ENCODE data around the gene SLC24A3. TPM values are rescaled to one million over a fixed set of nuclear protein-coding genes. Genes with fewer than 3 reads are reported as not detected.

SLC24A3 gene
- total RNA-seq, 1 donor from 2014 or later = not detected

DNA sequence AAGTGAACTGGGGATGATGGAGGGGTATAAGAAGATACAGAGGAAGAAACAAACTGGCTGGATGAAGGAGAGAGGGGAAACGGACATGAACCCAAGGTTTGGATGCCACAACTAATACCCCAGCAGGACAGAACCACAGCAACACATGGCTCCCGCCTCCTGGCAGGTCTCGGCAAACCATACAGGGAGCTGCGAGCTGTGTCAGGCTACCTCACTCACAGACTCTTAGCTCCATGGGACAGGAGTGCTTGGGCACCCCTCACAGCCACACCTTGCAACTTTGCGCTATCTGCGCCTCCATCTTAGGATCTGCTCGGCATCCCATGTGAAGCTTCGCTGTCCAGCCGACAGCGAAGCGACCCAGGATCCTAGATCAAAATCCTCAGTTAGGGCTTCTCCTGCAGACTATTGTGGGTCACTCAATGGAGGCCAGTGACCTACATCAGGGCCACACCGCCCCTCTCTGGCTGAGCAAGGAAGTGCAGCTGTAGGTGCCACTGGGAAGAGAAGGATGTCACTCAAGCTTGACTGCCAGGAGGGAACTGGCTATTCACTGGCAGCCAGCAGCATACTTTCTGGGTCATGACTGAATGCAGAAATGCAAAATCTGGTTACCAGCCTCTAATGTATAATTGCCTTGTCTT, 371.2 kb downstream of the SLC24A3 start:
- DNase-seq (ENCODE audit: low read depth, low spot score) = no peak

DNA sequence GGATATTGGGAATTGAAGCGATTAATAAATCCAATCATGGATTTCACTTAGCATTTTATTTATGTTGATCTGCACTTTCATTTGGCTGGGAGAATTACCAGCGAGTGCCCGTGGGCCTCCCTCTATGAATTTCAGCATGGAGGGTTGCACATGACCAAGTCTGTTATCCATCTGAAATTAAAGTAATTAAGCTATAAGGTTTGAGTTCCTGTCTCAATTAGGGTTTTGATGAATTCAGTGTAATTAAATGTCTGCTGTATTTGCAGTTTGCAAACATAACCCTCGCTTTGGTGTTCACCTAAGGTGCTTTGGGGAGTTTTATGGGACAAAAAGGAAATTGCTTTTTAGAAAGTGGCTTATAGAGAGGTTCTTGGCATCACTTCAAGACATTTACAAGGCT, 375.8 kb downstream of the SLC24A3 start:
- no peak for DNase-seq (ENCODE audit: low read depth, low spot score)

DNA sequence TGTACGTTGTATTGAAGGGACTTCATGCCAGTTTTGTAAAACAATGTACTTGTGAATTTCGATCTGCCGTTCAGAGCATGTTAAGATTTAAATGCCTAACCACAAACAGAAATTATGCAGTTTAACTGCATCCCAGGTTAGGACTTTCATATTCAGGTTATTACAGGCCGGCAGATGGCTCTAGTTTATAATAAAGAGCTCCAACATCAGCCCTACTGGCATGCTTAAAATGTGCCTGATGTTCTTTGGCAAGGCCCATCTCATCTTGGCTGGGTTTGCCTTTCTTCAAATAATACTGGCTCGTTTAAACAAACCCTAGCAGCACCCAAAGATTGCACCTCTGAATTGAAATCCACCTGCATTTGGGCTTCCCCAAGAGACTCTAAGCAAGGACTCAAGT, 376.3 kb downstream of the SLC24A3 start:
- no peak for DNase-seq (ENCODE audit: low read depth, low spot score)

DNA sequence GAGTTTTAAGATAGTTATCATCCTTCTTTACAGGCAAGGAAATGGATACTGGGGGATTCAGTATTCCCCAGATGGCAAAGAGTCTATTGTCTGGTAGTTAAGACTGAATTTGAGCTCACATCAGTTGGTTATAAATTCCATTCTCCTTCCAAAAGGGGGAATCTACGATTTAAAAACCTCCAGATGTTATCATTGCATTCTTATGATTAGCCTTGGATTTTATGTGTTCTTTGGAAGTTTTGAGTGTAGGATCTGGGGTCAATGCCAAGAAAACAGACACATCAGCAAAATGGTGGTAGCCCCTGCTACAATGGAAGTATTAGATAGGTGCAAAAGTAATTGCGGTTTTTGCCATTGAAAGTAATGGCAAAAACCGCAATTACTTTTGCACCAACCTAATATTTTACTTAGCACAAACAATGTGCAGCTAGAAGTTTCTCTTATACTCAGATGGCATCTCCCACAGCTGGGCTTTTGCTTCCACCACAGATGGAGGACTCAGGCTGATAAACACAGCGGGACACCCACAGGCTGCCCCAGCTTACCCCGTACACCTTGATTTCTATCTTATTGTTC, 377.4 kb downstream of the SLC24A3 start:
- DNase-seq (ENCODE audit: low read depth, low spot score) = no peak

DNA sequence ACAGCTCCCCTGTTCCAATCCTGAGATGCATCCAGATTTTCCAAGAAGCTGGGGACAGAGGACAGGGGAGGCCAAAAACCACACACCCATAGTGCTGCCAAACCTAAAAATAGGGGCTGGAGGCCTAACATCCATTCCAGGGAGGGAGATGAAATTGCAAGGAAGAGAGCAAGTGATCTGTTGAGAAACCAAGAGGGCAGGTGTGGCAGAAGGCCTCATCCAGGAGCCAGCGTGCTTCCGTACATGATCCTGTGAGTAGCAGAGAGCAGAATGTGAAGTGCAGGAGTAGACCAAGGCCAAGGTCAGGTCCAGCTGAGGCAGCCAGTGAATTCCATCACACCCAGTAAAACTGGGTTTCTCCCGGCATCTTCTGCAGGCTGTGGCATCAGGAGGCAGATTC, 377.9 kb downstream of the SLC24A3 start:
- DNase-seq (ENCODE audit: low read depth, low spot score) = no peak

DNA sequence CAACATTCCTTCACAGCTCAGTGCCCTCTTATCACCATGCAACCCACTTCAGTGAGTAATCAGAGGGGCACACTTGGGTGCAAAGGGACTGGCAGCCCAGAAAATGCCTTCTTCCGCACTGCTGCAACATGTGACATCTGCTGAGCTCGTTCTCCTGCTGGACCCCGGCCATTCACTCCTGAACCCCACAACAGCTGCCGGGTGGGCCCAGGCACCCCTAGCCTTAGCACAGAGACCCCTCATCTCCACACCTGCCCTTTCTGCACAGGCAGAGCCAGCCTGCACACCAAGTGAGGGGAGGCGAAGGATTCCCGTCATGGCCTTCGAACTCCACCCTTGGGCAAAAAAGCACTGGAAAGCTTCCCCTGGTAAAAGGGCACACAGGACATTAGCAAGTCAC, 381.3 kb downstream of the SLC24A3 start:
- DNase-seq (ENCODE audit: low read depth, low spot score) = no peak

DNA sequence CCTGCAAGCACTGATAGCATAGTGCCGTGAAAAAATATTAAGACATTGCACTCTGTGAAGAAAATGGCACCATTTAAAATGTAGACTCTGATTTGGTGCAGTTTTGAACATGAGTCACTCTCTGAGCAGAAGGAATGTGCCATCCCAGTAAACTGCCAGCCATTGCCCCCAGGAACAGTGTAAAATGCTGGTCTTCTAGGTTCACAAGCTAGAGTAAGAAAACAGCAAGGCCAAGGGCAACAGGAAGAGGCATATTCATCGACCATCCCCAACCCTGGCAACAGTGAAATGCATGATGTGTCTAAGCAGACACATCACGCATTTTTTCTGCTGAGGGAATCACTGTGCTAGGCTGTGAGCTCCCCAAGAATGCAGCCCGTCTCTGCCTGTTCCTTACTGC, 382.5 kb downstream of the SLC24A3 start:
- DNase-seq (ENCODE audit: low read depth, low spot score) = no peak

DNA sequence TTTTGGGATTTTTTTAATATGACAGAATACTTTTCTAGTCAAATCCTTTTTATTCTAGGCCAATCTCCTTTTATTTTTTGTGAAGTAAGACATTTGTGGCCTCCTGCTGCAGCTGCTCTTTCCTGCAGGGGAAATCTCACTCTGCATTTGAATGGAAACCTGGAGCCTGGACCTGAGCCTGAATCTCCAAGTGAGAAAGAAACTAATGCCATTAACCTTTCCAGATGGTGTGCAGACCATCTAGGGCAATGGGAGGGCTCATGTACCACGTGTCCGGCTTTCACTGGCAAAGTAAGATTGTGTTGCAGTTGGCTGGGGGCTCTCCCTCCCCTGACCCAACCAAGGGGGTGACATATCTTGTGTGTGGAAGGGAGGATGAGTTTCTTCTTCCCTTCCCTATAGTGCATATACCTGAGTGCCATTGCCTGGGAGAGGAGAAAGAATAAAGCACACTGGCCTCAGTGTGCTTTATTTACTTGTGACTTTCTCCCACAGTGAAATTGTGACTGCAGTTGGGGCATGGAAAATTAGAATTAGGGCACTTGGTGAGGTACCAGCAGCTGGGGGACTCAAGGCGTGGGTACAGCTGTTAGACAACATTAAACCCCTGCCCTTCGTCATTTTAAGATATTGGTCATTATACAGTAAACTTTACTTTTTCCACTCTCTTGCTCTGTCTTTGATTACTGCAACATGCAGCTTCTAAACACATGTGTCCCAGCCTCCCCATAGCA, 385.8 kb downstream of the SLC24A3 start:
- DNase-seq (ENCODE audit: low read depth, low spot score) = no peak

DNA sequence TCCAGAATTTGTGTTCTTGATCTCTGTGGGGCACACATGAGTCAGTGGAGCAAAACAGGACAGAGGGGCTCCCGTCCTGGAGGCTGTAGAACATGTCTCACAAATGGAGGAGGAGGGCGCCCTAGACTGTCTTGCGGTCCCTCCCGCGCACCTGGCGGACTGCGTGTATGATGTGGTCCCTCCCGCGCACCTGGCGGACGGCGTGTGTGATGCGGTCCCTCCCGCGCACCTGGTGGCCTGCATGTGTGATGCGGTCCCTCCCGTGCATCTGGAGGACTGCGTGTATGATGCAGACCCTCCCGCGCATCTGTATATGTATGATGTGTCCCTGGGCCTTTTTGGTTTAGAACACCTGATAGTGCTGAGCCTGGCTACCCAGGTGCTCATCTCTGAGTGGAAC, 386.8 kb downstream of the SLC24A3 start:
- DNase-seq (ENCODE audit: low read depth, low spot score) = no peak

DNA sequence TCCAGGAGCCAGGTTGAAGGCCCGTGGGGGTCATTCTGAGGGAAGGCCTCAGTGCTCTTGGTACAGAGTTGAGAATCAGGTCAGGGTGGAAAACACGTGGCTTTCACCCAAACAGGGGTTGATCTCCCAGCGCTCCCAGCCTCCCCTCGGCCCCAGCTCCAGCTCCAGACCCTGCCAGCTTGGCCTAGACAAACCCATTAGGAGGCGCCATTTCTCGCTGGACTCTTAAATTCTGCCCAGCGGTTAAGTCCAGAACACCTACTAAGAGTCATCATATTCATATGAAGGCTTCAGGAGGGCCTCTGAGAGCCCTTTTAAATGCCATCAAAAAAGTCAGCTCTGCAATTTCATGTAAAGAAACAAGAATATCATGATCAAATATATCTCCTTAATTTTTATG, 387.6 kb downstream of the SLC24A3 start:
- DNase-seq (ENCODE audit: low read depth, low spot score) = no peak

DNA sequence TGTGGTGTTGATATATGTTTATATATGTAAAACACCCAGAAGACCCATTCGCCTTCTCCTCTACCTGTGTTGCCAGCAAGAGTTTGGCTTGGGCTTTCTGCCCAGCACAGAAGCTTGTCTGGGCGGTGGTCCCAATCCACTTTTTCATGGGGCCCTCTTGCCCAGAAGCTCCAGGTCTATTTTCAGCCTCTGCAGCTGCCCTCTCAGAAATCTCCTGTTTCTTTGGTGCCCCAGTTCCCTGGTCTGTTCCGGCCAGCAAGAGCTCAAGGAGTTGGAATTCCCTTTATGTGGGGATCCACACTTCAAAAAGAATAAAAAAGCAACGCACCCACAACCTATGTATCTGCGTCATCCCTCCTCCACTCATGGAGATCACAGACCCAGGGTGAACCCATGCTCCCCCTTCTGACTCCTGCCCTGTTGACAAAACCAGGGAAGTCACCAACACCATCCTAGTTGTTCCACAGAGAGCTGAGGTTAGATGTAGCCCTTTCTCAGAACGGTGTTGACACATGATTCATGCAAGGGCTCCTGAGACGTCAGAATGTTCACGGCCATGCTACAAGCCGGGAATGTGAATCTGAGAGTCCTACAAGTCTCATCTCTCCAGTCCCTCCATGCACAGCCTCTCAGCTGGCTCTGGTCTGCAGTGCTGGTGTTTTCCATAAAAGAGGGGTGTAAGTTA, 388.8 kb downstream of the SLC24A3 start:
- no peak for DNase-seq (ENCODE audit: low read depth, low spot score)

DNA sequence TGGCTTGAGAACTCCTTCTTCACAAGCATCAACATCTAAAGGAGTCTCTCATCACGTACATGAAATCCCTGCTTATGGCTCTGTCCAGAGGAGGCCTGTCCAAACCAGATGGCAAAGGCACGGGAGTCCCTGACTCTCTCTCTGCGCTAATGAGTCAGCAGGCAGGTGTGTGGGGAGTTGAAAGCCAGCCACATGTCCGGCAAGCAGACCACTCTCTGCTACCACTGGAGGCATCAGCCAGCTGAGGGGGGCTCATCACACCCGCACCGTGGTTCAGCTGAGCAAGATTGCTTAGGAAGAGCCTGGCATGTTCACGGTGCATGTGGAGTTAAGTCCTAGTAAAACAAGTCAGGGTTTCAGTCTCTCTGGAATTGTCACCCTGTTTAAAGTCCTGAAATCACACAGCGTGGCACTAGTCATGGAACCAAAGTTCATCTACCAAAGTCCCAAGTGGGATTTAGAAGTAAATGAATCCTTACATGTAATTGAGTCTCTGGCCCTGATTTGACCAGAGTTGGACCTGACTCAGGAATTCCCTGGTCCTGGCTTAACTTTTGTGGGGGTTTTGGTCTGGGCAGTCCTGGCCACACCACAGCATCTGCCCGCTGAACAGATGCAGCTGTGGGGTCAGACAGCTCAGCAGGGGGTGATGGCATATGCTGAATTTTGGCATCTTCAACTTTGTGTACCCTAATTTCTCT, 390.4 kb downstream of the SLC24A3 start:
- DNase-seq (ENCODE audit: low read depth, low spot score) = no peak

DNA sequence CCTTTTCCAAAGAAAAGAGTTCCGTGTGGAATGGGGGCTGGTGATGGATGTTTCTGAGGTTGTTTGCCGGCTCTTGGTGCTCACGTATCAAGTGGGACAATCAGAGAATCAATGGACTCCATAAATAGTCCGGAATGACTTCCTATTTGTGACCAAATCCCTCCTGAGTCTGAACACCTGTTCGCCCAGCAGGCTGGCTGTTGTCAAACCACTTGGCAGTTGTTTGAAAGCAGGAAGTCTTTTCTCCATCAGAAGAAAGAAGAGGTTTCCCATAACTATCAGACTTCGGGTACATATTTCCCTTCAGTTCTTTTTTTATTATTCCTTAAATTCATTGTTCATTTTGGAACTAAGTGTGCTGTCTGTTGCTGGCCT, 390.9 kb downstream of the SLC24A3 start:
- DNase-seq (ENCODE audit: low read depth, low spot score) = no peak

DNA sequence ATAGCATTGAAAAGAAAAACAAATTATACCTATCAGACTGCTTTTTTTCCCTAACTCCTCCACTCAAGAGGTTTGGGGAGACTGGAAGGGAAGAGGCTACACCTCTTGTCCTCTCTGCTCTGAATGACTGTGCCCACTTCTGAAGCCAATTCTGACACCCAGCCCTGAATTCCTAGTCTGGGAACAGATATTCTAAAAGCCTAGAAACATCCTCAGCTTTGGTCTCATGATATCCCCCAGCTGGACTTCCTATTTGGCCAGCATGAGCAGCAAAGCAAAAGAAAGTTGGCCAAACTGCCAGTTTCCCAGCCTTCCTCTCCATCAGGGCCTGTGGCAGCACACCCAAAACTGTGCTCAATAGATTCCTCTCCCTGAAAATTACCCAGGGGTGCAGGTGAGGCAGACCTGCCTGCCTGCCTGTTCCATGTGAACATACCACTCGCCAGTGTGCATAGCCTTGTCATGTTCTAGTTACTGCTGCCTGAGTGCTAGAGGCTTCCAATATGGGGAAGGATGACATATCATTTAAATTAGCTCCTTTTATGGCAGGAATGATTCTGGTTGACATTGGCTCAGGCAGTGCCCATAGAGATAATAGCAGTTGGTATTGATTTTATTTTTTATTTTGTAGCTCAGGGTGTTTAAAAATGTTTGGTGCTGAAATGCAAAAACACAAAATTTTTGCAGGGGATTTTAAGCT, 393.5 kb downstream of the SLC24A3 start:
- DNase-seq (ENCODE audit: low read depth, low spot score) = no peak

DNA sequence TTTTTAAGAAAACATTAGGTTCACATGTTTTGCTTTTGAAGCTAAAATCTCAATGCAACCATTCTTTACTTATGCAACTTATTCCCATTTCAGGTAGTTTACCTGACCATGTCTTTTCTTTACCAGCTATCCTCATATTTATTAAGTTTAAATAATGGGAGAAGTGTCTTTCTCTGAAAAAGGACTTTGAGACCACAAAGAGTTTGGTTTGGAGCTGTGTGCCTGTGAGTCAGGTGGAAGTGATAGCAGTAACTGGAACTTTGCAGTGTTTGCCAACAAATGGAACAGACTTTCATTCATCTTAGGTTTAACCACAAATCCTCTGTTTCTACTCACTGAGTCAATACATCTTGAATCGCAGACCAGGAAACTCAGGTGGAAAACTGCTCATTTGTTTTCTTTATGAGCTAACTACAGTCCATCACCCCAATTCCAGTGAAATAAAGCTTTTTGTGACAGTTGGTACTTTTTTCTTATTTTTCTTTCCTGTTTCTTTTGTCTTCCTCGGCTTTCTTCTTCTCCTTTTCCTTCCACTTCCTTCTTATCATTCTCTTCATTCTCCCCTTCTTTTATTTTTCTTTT, 397.3 kb downstream of the SLC24A3 start:
- DNase-seq (ENCODE audit: low read depth, low spot score) = no peak

DNA sequence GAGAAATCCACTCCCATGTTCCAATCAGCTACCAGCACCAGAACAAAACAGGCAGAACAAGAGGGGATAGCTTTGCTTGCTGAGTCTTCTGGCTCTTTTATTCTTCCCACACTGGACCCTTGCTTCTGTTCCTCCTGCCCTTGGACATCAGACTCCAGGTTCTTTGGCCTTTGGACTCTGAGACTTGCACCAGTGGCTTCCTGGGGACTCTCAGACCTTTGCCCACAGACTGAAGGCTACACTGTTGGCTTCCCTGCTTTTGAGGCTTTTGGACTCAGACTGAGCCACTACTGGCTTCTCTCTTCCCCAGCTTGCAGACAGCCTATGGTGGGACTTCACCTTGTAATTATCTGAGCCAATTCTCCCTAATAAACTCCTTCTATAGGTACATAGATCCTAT, 403.2 kb downstream of the SLC24A3 start:
- DNase-seq (ENCODE audit: low read depth, low spot score) = no peak

DNA sequence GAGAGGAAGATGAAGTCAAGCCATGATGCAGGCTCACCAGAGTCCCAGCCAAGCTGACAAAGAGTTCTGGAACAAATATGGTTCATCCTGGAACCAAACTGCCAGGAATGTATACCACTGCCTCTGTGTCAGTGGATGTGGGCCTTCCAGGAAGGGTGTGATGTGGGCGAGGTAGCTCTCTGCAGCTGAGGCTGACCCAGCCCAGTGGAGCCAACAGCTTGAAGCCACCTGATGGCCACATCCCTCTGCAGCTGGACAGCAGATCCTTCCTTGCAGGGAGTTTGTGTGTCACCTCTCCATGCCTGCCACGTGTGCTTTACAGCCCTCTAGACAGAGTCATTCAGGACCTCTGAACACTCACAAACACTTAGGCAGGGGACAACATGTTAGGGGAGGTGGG, 403.6 kb downstream of the SLC24A3 start:
- DNase-seq (ENCODE audit: low read depth, low spot score) = no peak

DNA sequence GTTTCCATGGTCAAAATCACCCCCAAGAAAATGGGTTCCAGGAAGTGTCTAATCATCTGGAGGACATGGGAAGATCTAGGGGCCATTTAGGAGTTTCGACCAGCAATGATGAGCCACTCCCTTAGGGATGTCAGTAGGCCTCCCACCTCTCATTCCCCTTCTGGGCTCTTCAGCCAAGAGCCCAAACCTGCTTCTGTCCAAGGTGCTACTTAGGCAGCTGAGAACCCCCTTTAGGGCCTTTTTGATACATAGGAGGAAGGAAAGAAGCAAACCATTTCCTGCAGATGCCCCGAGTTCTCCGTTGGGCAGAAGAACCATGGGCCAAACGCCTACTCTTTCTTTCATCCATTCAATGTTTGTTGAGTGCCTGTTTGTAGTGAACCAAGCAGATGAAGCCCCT, 404.2 kb downstream of the SLC24A3 start:
- DNase-seq (ENCODE audit: low read depth, low spot score) = no peak

DNA sequence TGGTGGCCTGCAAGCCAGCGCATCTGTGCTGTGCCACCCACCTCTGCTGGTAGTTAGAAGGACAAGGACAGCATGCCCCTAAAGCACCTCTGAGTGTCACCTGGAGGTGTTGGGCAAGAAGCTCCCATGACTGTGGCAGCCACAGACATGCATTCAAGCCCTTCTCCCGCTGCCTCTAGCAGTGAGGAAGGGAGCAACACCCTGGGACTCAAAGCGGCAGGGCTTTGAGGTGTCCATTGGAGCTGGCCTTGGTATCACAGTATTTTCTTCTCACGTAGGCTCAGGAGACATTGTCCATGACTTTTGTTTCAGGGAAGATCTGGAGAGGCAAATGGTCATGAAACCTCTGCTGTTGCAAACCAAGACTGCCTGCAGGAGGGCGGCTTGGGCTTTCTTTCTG, 404.8 kb downstream of the SLC24A3 start:
- DNase-seq (ENCODE audit: low read depth, low spot score) = no peak

DNA sequence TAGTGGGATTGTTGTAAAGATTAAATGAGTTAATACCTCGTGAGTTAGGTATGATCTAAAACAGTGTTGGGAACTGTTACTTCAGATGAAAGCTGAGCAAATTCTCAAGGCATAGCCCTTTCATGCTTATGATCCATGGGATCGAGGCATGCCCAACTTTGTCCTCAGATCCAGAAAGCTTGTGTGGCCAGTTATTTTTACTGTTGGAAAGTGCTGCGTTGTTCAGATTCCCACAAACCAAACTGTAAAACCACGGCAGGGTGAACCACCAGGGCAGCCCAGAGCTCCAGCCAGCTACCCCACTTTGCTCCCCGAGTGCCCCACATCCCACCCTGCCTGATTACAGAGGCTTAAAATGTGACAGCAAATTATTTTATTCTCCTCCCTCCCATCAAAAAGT, 406.3 kb downstream of the SLC24A3 start:
- no peak for DNase-seq (ENCODE audit: low read depth, low spot score)

DNA sequence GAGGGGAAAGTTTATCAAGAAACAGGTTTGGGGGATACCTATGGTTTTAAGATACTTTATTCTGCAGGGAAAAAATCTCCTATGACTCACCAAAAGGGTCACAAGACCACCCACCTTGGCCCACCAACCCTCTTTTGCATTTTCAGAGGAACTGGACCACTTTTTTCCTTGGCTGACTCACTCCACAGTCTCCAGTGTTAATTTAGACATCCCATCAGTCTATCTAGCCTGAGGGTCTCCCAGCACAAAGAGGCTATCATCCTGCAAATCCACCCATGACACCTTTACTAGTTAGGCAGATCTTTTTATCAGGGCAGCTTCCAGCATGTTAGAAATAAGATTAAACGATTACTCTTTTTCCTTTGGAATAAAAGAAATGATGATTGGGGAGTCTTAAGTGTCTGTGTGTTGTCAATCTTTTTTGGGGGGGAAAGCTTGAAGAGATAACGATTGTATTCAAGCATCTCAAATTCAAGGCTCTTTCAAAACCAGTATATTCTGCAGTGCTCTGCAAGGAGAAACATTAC, 407.5 kb downstream of the SLC24A3 start:
- DNase-seq (ENCODE audit: low read depth, low spot score) = no peak

Measured in pulmonary artery endothelial cell (primary cell).